BJ (cell line): ENCODE data around the gene KMT2C. TPM values are rescaled to one million over a fixed set of nuclear protein-coding genes. Genes with fewer than 3 reads are reported as not detected.
A peak's percentile ranks its signal among the peaks of the same experiment; 100 is the strongest.

ENCODE experiments used
- CTCF ChIA-PET: fragments of 350-600 bp; formaldehyde crosslinking; extraction: SDS; loops from one replicate; lab custom pipeline; 2021; ENCODE audit warnings: antibody characterized with exemption, inconsistent platforms; lab: Yijun Ruan, JAX
- POLR2A ChIA-PET: fragments of 300-600 bp; sonication (Branson Sonifier 250); formaldehyde crosslinking; extraction: SDS; loops from one replicate; lab custom pipeline; 2021; ENCODE audit warnings: antibody characterized with exemption; lab: Charles Lee
- DNase-seq: peaks from one replicate; pipeline ENCODE4 v3.0.0-alpha.2; 2011; ENCODE audit warnings: low read depth
- H3K27me3 ChIP-seq: 2 replicates; pipeline ENCODE4 v1.6.0; 2011; ENCODE audit warnings: low read length; ENCODE audit not compliant: control insufficient read depth, insufficient read depth
- H3K36me3 ChIP-seq: 2 replicates; pipeline ENCODE4 v1.5.1; 2011; ENCODE audit warnings: low read length; ENCODE audit not compliant: control insufficient read depth, insufficient read depth
- H3K4me3 ChIP-seq: 2 replicates; pipeline ENCODE4 v1.5.1; 2011; ENCODE audit warnings: low read depth, mild to moderate bottlenecking, control low read depth, low read length
- CTCF ChIP-seq: IDR thresholded peaks from 2 replicates; pipeline ENCODE4 v1.5.1; 2011; ENCODE audit warnings: low read depth, mild to moderate bottlenecking, control low read depth, inconsistent platforms, low read length, moderate library complexity; ENCODE audit not compliant: insufficient read depth
- polyA plus RNA-seq: library from polyadenylated mRNA; depleted of rRNA; stranded (reverse); fragments of >200 nt; gene quantifications from 2 replicates; pipeline ENCODE4 v1.2.3, GENCODE V29; 2011

Gene KMT2C
- polyA plus RNA-seq, 1 experiment, result 6.9 TPM

DNA sequence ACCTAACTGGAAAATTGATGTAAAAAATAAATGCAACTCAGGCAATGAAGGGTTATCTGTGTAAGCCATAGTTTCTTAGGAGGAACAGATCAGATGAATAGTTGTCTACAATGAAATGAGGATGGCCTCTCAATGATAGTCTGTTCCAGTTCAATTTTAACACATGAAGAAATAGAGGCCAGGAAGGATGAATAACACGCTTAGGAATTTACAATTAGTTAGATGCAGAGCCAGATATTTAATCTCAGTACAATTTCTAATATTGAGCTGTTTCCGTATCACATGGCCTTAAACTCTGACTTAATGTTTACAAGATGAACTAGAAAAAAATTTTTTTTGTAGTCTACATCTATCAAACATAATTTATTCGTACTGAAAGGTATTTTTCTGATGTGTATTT lies 233.7 kb downstream of the KMT2C start:
- Histone ChIP-seq H3K27me3 (no peaks in the 10 kb centered on the region), H3K4me3 (no peak overlapping the region), H3K36me3 (peaks cover 4% of the 10 kb centered on the region)
- ChIA-PET POLR2A (interaction anchor here (0.6 kb wide), 1 partner anchor 452 kb away, joined by 10 read pairs; no protein-coding TSS in a partner anchor), CTCF (interaction anchor here (1.0 kb wide), 1 partner anchor 505 kb away, joined by 3 read pairs; no protein-coding TSS in a partner anchor)
- DNase-seq, result peak; percentile 56
- no peak for TF ChIP-seq CTCF

DNA sequence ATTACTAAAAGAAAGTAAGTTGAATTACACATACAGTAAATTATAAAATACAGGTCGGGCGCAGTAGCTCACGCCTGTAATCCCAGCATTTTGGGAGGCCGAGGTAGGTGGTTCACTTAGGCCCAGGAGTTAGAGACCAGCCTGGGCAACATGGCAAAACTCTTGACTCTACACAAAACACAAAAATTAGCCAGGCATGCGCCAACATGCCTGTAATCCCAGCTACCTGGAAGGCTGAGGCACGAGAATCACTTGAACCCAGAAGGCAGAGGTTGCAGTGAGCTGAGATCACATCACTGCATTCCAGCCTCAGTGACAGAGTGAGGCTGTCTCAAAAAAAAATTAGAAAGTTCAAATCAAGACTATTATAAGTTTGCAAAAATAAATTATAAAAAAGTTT lies 235.4 kb downstream of the KMT2C start:
- peaks cover 4% of the 10 kb centered on the region for H3K36me3 ChIP-seq
- ChIA-PET CTCF (no interaction called here), POLR2A (no interaction called here)
- no peak for DNase-seq
- H3K4me3 ChIP-seq, result no peak overlapping the region
- TF ChIP-seq CTCF, result no peak
- H3K27me3 ChIP-seq, result no peaks in the 10 kb centered on the region

DNA sequence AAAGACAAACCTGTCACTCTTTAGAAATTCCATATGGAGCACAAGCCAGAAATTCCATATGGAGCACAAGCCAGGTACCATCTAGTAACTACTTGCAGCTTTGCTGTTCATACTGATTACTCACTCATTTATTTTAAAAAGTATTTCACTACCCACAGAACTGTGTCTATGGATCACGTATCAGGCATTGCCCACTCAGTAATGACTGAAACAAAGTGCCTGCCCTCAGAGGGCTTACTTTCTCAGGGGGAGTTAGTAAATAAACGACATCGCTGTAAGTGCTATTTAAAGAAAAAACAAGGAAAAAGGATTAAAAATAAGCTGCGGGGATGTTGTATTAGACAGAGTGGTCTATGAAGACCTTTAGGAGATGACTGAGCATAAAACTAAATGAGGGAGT lies 239.4 kb downstream of the KMT2C start:
- peaks cover 4% of the 10 kb centered on the region for H3K36me3 ChIP-seq
- CTCF ChIA-PET, result no interaction called here
- POLR2A ChIA-PET, result no interaction called here
- H3K27me3 ChIP-seq, result no peaks in the 10 kb centered on the region
- DNase-seq, result no peak
- TF ChIP-seq CTCF, result no peak
- no peak overlapping the region for H3K4me3 ChIP-seq

- CTCF ChIA-PET, result interaction anchor here (1.4 kb wide), 1 partner anchor 11 kb away, joined by 4 read pairs; no protein-coding TSS in a partner anchor
- POLR2A ChIA-PET, result no interaction called here
- DNase-seq, result no peak
- H3K27me3 ChIP-seq, result no peaks in the 10 kb centered on the region
- no peak overlapping the region for H3K4me3 ChIP-seq
- H3K36me3 ChIP-seq, result peaks cover 6% of the 10 kb centered on the region
- no peak for TF ChIP-seq CTCF
Observed at GRCh38 chr7:152193880-152194279, 241.9 kb downstream of the KMT2C start.

DNA sequence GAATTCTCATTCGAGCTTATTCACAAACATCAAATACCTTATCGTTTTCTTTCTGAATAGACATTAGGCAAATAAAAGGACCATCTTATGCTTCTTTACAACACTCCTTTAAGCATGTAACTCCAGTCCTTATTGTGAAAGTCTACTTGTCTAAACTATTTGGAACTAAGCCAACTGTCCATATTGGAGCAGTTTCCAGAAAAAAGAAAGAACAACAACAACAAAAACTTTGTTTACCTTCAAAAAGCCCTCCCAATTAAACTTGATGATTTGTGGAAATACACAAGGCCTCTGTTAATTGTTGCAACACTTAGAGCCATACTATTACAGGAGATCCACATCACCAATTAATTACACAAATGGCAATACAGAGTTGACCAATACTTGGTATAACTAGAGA lies 246.7 kb downstream of the KMT2C start:
- peaks cover 8% of the 10 kb centered on the region for H3K36me3 ChIP-seq
- POLR2A ChIA-PET, result no interaction called here

More for the DNA sequence above, 246.7 kb downstream of the KMT2C start:
- CTCF ChIA-PET, result no interaction called here
- H3K4me3 ChIP-seq, result no peak overlapping the region
- no peak for DNase-seq
- no peak for TF ChIP-seq CTCF
- no peaks in the 10 kb centered on the region for H3K27me3 ChIP-seq
